Heart left ventricle (tissue), 16 donors: ENCODE results near the gene MLLT10. TPM values are rescaled to one million over a fixed set of nuclear protein-coding genes. Genes with fewer than 3 reads are reported as not detected.
"Not testable (repeated sequence)": the region's sequence is repeated elsewhere in the genome, so short reads cannot be mapped to it uniquely, and the experiment has no call there.

ENCODE experiments used
- ATAC-seq, 4 donors: fragments of 200-7000 bp; cut with Tn5 transposase; one replicate each; pipeline ENCODE4 v1.9.1; 2020 to 2022; ENCODE audit warnings: moderate library complexity in 4 of 4, mild to moderate bottlenecking in 3 of 4, moderate number of reproducible peaks in 1 of 4
- DNase-seq, 5 donors: peaks; one replicate each; pipeline ENCODE4 v3.0.0-alpha.2; 2020
- H3K27ac ChIP-seq, 12 donors: fragments of 200-600 bp; sonication (generic) in 4 of 12; one replicate each; pipeline versions ENCODE4 v1.5.0 to v1.8.0; 2016 to 2022; ENCODE audit warnings: mild to moderate bottlenecking in 2 of 12
- H3K27me3 ChIP-seq, 9 donors: fragments of 200-600 bp; sonication (generic) in 2 of 9; one replicate each; pipeline versions ENCODE4 v1.5.1 to v1.8.0; 2016 to 2022; ENCODE audit warnings: mild to moderate bottlenecking in 3 of 9
- H3K36me3 ChIP-seq, 9 donors: fragments of 200-600 bp; sonication (generic) in 2 of 9; one replicate each; pipeline versions ENCODE4 v1.5.0 to v1.8.0; 2018 to 2022; ENCODE audit warnings: mild to moderate bottlenecking in 2 of 9
- H3K4me1 ChIP-seq, 12 donors: fragments of 200-600 bp; sonication (generic) in 4 of 12; one replicate each; pipeline versions ENCODE4 v1.5.0 to v1.8.0; 2016 to 2022; ENCODE audit warnings: mild to moderate bottlenecking in 3 of 12
- H3K4me3 ChIP-seq, 12 donors: fragments of 200-600 bp; sonication (generic) in 4 of 12; one replicate each; pipeline versions ENCODE4 v1.5.0 to v1.8.0; 2017 to 2022; ENCODE audit warnings: mild to moderate bottlenecking in 9 of 12, moderate library complexity in 4 of 12
- H3K9me3 ChIP-seq, 12 donors: fragments of 200-600 bp; sonication (generic) in 4 of 12; one replicate each; pipeline versions ENCODE4 v1.5.0 to v1.8.0; 2016 to 2022; ENCODE audit warnings: mild to moderate bottlenecking in 1 of 12
- POLR2A ChIP-seq, 2 donors: fragments of 450-650 bp; IDR thresholded peaks; one replicate each; pipeline ENCODE4 v1.6.1; 2017; ENCODE audit warnings: antibody characterized with exemption in 2 of 2, mild to moderate bottlenecking in 2 of 2, moderate library complexity in 2 of 2
- WGBS, 4 donors: extraction: QIAGEN DNeasy Blood & Tissue Kit in 2 of 4; methylation state at CpG; one replicate each; pipeline versions ENCODE4 v1.1.5 to v1.1.7; 2013 to 2018; 5-methylcytosine and 5-hydroxymethylcytosine counted together
- intact Hi-C, 10 donors: fragments of 100-400 bp; cut with DNase I; formaldehyde crosslinking; loops; one replicate each; pipeline versions ENCODE4 v1.11.1 to v1.14.2; 2022
- polyA plus RNA-seq, 2 donors: library from polyadenylated mRNA; stranded (reverse); fragments of 200-250 nt; gene quantifications; one replicate each; pipeline ENCODE4 v1.2.3, GENCODE V29; 2013
- total RNA-seq, 9 donors: library from RNA; depleted of rRNA in 2 of 9; stranded (reverse); fragments of >200 nt in 2 of 9; fragmentation: NEBNext Ultra II Directional in 3 of 9; extraction: Animal tissue kit (Norgen Biotek cat#: 25700) in 3 of 9; gene quantifications; one replicate each; pipeline versions ENCODE4 v1.1.0 to v1.2.4, GENCODE V29; 2016 to 2023
- TF ChIP-seq, protein P1 (sequence below), 12 donors: fragments of 200-600 bp; sonication (generic) in 4 of 12; IDR thresholded peaks; one replicate each; pipeline versions ENCODE4 v1.5.0 to v1.8.0; 2018 to 2022; ENCODE audit warnings: antibody characterized with exemption in 12 of 12, mild to moderate bottlenecking in 5 of 12
- donor health status: ischemic (EF 13 %, LVEDD 7.1; RV severe dilation, severe dysfunction).
- donor health status: healthy with polysubstance abuse.
- donor health status: DM: no; HTN: yes; CAD: no.
- donor health status: DM: no; HTN: no; CAD: no.
- donor health status: ischemic (EF 25% LVEDD 6.9; RV normal size, moderate dysfunction).
- donor health status: ischemic (EF 25% LVEDD 5.7; RV mildly dilated, moderate dysfunction).
- donor health status: healthy.
- donor health status: DM: yes; HTN: yes; CAD: no.
- donor health status: ischemic (EF 35%, LVEDD 5.7; RV mildly dilated, moderate dysfunction).
- donor health status: nonischemic (EF 11% LVEDD 7.7; RV severe dilation, severe dysfunction).
- donor health status: DM: yes; HTN: yes; CAD: no.
- donor health status: PGD.
- donor health status: ischemic (EF 29% LVEDD 5.4; RV normal size, mild dysfunction).
- donor health status: nonischemic (EF 23%, LVEDD 6.1; RV moderate dilation, normal function).

Gene MLLT10
- total and polyA plus RNA-seq, 11 donors = 16.0 to 30.7 (median 25.2) TPM

DNA sequence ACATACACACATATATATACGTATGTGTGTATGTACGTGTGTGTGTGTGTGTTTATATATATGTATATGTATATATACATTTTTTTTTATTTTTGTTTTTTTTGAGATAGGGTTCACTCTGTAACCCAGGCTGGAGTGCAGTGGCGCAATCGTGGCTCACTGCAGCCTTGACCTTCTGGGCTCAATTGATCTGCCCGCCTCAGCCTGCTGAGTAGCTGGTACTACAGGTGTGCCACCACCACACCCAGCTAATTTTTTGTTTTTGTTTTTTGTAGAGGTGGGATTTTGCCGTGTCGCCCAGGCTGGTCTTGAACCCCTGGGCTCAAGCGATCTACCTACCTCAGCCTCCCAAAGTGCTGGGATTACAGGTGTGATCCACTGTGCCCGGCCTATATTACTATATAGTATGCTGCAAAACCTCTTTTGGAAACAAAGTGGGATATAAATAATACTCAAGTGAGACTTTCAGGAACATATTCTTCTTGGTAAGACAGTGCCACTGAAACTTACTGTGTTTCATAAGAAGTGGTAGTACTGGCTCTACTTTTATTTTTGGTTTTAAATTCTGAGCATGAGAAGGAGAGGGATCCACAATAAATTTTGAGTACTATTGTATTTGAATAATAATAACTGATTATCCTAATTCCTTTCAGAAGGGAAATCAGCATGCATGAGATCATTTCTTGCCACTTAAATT lies 51.0 kb downstream of the MLLT10 start:
- 95 to 97% (median 95%) methylated on average over 9 of the region's 9 CpGs for WGBS, 4 donors
- no peaks in the 10 kb centered on the region for H3K9me3 ChIP-seq
- intact Hi-C loops = no loop called here
- H3K4me1 ChIP-seq = peaks cover 0 to 20% (median 7%) of the 10 kb centered on the region in 12 donors
- no peak overlapping the region for H3K27ac ChIP-seq
- DNase-seq = no peak
- ATAC-seq = no peak
- TF ChIP-seq POLR2A (IDR thresholded peaks at IDR 0.05) = no peak
- TF ChIP-seq, protein P1, sequence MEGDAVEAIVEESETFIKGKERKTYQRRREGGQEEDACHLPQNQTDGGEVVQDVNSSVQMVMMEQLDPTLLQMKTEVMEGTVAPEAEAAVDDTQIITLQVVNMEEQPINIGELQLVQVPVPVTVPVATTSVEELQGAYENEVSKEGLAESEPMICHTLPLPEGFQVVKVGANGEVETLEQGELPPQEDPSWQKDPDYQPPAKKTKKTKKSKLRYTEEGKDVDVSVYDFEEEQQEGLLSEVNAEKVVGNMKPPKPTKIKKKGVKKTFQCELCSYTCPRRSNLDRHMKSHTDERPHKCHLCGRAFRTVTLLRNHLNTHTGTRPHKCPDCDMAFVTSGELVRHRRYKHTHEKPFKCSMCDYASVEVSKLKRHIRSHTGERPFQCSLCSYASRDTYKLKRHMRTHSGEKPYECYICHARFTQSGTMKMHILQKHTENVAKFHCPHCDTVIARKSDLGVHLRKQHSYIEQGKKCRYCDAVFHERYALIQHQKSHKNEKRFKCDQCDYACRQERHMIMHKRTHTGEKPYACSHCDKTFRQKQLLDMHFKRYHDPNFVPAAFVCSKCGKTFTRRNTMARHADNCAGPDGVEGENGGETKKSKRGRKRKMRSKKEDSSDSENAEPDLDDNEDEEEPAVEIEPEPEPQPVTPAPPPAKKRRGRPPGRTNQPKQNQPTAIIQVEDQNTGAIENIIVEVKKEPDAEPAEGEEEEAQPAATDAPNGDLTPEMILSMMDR (IDR thresholded peaks at IDR 0.05) = no peak
- H3K36me3 ChIP-seq = peaks cover 0 to 36% (median 30%) of the 10 kb centered on the region in 9 donors
- no peak overlapping the region for H3K4me3 ChIP-seq
- H3K27me3 ChIP-seq = no peaks in the 10 kb centered on the region

GRCh38 chr10:21587391-21587790 lies 53.4 kb downstream of the MLLT10 start:
- no peak for TF ChIP-seq POLR2A (IDR thresholded peaks at IDR 0.05)
- TF ChIP-seq, protein P1 (IDR thresholded peaks at IDR 0.05) = no peak
- peaks cover 0 to 40% (median 30%) of the 10 kb centered on the region in 9 donors for H3K36me3 ChIP-seq
- H3K4me1 ChIP-seq = peaks cover 0 to 9% (median 0%) of the 10 kb centered on the region in 12 donors
- ATAC-seq (no peak), DNase-seq (no peak)
- intact Hi-C loops = no loop called here
- no peaks in the 10 kb centered on the region for H3K27me3 ChIP-seq
- H3K27ac ChIP-seq = no peak overlapping the region
- H3K4me3 ChIP-seq = no peak overlapping the region
- H3K9me3 ChIP-seq = no peaks in the 10 kb centered on the region

DNA sequence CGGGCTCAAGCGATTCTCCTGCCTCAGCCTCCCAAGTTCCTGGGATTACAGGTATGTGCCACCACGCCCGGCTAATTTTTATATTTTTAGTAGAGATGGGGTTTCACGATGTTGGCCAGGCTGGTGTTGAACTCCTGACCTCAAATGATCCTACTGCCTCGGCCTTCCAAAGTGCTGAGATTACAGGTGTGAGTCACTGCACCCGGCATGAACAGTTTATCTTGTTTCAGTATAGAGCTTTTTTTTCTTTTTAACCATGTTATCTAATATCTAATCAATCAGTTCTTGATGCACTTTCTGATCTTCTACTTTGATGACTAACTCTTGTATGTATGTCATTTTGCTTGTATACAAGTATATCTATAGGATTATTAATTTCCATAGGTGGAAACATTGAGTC lies 54.1 kb downstream of the MLLT10 start:
- not testable (repeated sequence) for ATAC-seq

GRCh38 chr10:21593986-21594385 lies 60.0 kb downstream of the MLLT10 start:
- Histone ChIP-seq H3K27me3 (no peaks in the 10 kb centered on the region), H3K9me3 (no peaks in the 10 kb centered on the region), H3K4me3 (no peak overlapping the region), H3K36me3 (peaks cover 0 to 10% (median 2%) of the 10 kb centered on the region in 9 donors), H3K27ac (no peak overlapping the region), H3K4me1 (peaks cover 0 to 9% (median 0%) of the 10 kb centered on the region in 12 donors)
- TF ChIP-seq POLR2A (IDR thresholded peaks at IDR 0.05) = no peak
- TF ChIP-seq, protein P1 (IDR thresholded peaks at IDR 0.05) = no peak
- 92 to 97% (median 96%) methylated on average over 5 of the region's 5 CpGs for WGBS, 4 donors
- no peak for DNase-seq
- intact Hi-C loops = no loop called here
- ATAC-seq = no peak

More for the DNA sequence above, 54.1 kb downstream of the MLLT10 start:
- H3K27me3 ChIP-seq, H3K27ac ChIP-seq, intact Hi-C loops, H3K4me3 ChIP-seq, H3K9me3 ChIP-seq, H3K4me1 ChIP-seq, DNase-seq: not testable (repeated sequence)
- H3K36me3 ChIP-seq = peaks cover 0 to 40% (median 30%) of the 10 kb centered on the region in 9 donors
- WGBS, 4 donors = 75 to 77% (median 76%) methylated on average over 7 of the region's 7 CpGs

- ATAC-seq (no peak), DNase-seq (no peak)
- H3K9me3 ChIP-seq = no peaks in the 10 kb centered on the region
- peaks cover 0 to 10% (median 0%) of the 10 kb centered on the region in 9 donors for H3K36me3 ChIP-seq
- intact Hi-C loops = no loop called here
- no peak overlapping the region for H3K27ac ChIP-seq
- no peaks in the 10 kb centered on the region for H3K27me3 ChIP-seq
- no peak overlapping the region for H3K4me3 ChIP-seq
- H3K4me1 ChIP-seq = peaks cover 0 to 30% (median 0%) of the 10 kb centered on the region in 12 donors
- TF ChIP-seq, protein P1 (IDR thresholded peaks at IDR 0.05) = no peak
- no peak for TF ChIP-seq POLR2A (IDR thresholded peaks at IDR 0.05)
- 56 to 83% (median 78%) methylated on average over 2 of the region's 2 CpGs for WGBS, 4 donors
Measured at GRCh38 chr10:21599582-21599981, 65.5 kb downstream of the MLLT10 start.
